ENCODE measurements around the gene ST6GALNAC6.
"Not testable (repeated sequence)": the region's sequence is repeated elsewhere in the genome, so short reads cannot be mapped to it uniquely, and the experiment has no call there.

ST6GALNAC6 gene

GRCh38 chr9:127893392-127893791, 6.0 kb downstream of the ST6GALNAC6 start:
- DNase-seq (ENCODE audit: low read depth in 2 of 2) = no peak

GRCh38 chr9:127892831-127893230, 6.6 kb downstream of the ST6GALNAC6 start:
- no peak for DNase-seq (ENCODE audit: low read depth in 2 of 2)

GRCh38 chr9:127890053-127890452, 9.3 kb downstream of the ST6GALNAC6 start:
- DNase-seq (ENCODE audit: low read depth in 2 of 2) = no peak

- no peak for DNase-seq (ENCODE audit: low read depth in 2 of 2)
Observed at GRCh38 chr9:127887792-127888191, 11.6 kb downstream of the ST6GALNAC6 start.

GRCh38 chr9:127886401-127886972, 12.9 kb downstream of the ST6GALNAC6 start:
- no peak for DNase-seq (ENCODE audit: low read depth in 2 of 2)

- no peak for DNase-seq (ENCODE audit: low read depth in 2 of 2)
Observed at GRCh38 chr9:127885508-127886281, 13.7 kb downstream of the ST6GALNAC6 start.

GRCh38 chr9:127884976-127885490, 14.4 kb downstream of the ST6GALNAC6 start:
- DNase-seq (ENCODE audit: low read depth in 2 of 2) = no peak

GRCh38 chr9:127884427-127884911, 14.9 kb downstream of the ST6GALNAC6 start:
- DNase-seq (ENCODE audit: low read depth in 2 of 2) = no peak

GRCh38 chr9:127883959-127884358, 15.4 kb downstream of the ST6GALNAC6 start:
- no peak for DNase-seq (ENCODE audit: low read depth in 2 of 2)

- DNase-seq (ENCODE audit: low read depth in 2 of 2) = not testable (repeated sequence)
Observed at GRCh38 chr9:127881715-127882114, 17.7 kb downstream of the ST6GALNAC6 start.

- DNase-seq (ENCODE audit: low read depth in 2 of 2) = no peak
Observed at GRCh38 chr9:127880143-127880542, 19.3 kb downstream of the ST6GALNAC6 start.

GRCh38 chr9:127878652-127879390, 20.6 kb downstream of the ST6GALNAC6 start:
- no peak for DNase-seq (ENCODE audit: low read depth in 2 of 2)

- DNase-seq (ENCODE audit: low read depth in 2 of 2) = no peak
Observed at GRCh38 chr9:127878001-127878651, 21.3 kb downstream of the ST6GALNAC6 start.

GRCh38 chr9:127877566-127877998, 21.8 kb downstream of the ST6GALNAC6 start, which contains the start of gene AK1:
Gene AK1, minus strand, starts transcription at chr9:127877675. Its CDS starts 3,058 bp downstream, at chr9:127874617.
- no peak for DNase-seq (ENCODE audit: low read depth in 2 of 2)

- DNase-seq (ENCODE audit: low read depth in 2 of 2) = no peak
Observed at GRCh38 chr9:127876764-127877562, 22.4 kb downstream of the ST6GALNAC6 start.

- DNase-seq (ENCODE audit: low read depth in 2 of 2) = no peak
Observed at GRCh38 chr9:127876026-127876763, 23.2 kb downstream of the ST6GALNAC6 start.

GRCh38 chr9:127875306-127875966, 24.0 kb downstream of the ST6GALNAC6 start:
- no peak for DNase-seq (ENCODE audit: low read depth in 2 of 2)

- no peak for DNase-seq (ENCODE audit: low read depth in 2 of 2)
Observed at GRCh38 chr9:127874301-127875221, 24.8 kb downstream of the ST6GALNAC6 start.

Measured in activated CD8-positive, alpha-beta memory T cell treated with anti-CD3 and anti-CD28 coated beads for 4 hours (primary cell).